HG02678 (cell line): ENCODE data around the gene ZFP92.

Experiments
- ATAC-seq: cut with Tn5 transposase; IDR thresholded peaks from one replicate; pipeline ENCODE4 v1.9.1; 2021; ENCODE audit warnings: mild to moderate bottlenecking, moderate library complexity; ENCODE audit not compliant: unreplicated experiment

Gene ZFP92

DNA sequence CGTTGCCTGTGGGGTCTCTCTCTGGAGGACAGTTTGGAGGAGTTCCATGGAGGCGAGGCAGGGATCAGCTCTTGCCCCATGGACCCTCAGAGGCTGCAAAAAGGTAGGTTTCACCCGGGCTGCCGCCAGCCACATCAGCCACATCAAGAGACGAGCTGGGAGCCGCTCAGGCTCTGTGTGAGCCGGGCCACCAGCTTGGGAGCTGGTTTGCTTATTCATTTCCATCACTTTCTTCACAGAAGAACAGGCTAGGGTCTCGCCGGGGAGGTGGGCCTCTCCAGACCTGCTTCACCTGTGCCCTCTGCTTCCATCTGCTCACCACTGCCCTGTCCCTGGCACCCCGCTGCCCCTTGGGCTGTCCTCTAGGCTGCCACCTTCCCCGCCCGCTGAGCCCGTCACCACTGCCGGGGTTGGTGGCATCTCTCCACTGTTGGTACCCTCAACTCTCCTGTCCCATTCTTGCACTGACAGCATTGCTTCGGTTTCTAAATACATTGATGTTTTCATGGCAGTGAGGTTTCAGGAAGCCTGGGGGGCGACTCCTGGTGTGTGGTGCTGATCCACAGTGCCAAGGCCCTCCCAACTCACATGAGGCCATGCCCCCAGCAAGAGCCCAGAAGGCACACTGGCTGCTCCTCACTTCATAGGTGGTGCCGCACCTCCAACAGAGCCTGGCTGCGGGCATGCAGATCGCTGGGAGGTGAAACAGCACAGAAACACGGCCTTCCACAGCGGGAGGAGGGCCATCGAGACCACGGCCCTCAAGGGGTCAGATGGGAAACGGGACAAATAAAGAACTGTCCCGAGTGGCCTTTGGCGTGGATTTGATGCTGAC, 39.1 kb downstream of the ZFP92 start:
- ATAC-seq = no peak

DNA sequence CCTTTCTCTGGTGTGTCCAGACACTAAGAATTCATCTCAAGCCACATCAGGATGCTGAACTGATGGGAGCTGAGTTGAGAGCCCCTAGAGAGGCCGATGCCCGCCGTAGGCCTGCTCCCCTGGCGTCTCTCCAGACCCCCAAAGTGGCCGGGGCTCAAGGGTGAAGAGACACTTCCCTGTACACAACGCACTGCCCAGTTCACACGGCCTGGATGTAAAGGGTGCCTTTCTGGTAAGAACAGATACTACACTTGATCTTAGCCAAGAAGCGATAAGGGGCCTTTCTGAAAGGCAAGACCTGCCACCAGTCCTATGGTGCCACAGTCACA, 39.6 kb downstream of the ZFP92 start:
- no peak for ATAC-seq

DNA sequence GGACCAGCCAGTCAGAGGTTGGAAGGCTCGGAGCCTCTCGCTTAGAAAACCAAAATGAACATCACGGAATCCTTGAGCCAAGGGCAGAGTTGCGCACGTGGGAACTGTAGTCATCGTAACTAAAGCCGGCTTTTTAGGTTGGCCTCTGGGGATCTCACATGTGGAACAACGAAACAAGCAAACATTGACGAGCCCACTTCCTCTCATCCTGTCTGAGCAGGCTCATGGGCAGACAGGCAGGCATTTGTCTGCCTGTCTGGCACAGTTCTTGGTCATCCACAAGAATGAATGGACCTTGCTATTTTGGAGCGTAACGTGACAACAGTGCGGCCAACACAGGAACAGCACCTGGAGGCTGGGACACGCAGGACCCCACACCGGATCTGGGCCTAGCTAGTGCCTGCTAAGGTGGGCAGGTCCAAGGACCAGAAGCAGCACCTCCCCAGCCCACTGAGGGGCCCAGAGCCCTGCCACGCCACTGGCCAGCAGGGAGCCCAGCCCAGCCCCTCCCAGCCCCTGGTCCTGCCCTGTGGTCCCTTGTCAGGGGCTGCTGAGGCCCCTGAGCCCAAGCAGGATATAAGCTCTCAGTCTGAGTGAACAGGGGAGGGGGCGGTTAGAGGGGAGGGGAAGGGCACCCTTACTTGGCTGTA, 43.8 kb downstream of the ZFP92 start:
- no peak for ATAC-seq

DNA sequence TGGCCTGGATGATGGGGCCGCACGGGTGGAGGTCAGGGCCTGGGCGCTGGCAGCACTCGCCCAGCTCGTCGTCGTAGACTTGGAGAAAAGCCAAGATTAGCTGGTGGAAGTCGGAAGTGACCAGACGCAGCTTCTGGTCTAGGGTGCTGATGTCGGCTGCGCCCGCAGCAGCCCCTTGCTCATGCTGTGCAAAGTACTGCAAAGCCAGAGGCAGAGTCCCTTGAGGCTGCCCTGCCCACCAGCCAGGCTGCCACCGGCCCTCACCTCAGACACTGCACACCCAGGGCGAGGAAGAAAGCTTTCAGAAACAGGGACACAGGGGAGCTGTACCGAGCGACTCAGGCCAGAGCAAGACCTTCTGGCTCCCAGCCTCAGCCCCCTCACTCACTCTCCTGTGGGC, 44.3 kb downstream of the ZFP92 start:
- no peak for ATAC-seq

DNA sequence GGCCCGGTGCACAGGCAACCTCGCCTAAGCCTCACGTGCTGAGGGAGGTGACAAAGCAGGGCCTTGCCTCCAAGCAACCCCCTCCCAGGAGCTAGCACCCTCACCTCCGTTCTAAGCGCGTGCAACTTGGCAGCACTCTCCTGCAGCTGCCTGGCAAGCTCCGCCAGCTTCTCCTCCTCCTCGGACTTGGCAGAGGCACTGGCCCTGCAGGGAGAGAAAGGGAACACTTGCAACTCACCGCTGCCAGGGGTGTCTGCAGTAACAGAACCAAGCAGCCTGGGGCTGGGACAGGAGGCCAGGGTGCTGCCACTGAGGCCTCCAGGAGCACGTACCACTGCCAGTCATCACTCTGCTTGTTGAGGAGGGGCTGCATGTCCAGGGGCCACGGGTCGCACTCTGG, 44.9 kb downstream of the ZFP92 start:
- no peak for ATAC-seq

DNA sequence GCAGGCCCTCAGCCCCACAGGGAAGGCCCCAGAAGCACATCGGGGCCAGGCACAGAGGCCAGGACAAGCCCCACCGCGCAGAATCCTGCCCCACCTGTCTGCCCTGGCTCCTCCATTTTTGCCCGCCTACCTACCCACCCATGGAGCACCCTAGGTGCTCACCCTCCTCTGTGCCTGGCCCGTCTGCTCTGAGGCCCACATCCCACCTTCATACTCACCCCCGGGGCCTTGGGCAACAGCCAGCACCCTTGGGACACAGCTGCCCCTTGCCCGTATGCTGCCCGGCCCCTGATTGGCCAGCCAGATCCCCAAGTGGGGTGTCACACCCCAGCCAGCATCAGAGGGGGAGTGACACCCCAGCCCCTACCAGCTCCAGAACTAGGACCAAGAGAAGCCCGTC, 45.4 kb downstream of the ZFP92 start:
- no peak for ATAC-seq

DNA sequence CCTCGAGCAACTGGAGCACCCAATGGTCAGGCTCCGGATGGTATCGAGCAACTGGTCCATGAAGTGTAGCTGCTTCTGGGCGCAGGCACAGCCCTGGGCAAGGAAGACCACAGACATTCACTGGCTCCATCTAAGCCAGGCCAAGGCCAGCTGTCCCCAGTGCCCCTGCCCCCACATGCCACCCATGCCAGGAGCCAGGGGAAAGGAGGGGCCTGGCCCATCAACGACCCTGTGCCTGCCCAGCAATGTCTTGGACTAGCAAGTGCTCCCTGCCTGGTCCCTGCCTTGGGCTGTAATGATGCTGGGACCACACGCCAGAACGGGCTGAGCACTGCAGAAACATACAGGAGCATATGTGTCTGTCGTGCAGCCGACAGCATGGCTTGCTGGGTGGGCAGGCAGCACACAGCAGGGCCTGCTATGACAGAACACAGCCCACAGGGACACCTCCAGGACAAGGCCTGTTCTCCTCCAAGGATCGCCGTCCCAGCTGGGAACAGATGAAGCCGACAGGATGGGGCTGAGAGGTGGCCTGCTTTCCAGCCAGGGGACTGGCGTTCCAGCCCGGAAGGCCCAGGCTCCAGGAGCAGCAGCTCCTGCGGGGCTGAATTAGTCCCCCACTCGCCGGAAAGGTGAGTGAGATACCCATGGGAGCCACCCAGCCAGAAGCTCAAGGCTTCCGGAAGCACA, 46.0 kb downstream of the ZFP92 start:
- ATAC-seq = no peak

DNA sequence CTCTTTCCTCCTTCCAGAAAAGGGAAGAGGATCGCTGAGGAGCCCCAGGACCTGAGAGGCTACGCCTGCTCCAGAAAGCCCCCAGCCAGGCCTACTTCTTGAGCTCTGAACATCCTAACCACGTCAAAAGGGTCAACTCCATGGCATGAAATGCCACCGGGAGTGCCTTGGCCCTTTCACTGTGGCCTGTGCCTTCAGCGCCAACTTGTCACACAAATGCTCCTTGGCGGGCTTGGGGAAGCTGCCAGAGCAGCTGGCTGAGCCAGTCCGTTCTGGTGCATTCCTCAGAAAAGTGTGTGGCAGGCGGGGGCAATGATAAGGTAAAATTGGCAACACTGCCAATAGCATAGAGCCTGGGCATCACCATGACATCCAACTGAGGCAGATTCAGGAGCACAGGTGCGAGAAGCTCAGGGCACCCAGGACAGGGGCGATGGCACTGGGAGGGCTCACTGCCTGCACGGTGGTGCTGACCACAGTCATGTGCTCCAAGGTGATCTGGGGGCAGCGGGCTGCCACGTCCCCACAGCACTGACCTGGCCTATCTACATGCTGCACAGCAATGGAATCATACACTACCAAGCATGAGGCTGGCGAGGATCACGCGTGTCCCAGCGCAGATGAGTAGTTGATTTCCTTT, 46.7 kb downstream of the ZFP92 start:
- no peak for ATAC-seq

DNA sequence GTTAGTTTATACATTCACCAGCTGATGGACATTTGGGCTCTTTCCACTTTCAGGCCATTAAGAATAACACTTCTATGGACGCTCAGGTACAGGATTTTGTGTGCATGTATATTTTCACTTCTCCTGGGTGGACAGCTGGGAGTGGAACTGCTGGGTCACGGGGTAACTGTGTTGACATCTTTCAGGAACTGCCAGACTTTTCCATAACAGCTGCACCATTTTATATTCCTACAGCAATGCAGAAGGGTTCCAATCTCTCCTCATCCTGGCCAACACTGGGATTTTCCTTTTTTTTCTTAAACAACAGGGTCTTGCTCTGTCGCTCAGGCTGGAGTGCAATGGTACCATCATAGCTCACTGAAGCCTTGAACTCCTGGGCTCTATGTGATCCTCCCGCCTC, 47.2 kb downstream of the ZFP92 start:
- no peak for ATAC-seq

DNA sequence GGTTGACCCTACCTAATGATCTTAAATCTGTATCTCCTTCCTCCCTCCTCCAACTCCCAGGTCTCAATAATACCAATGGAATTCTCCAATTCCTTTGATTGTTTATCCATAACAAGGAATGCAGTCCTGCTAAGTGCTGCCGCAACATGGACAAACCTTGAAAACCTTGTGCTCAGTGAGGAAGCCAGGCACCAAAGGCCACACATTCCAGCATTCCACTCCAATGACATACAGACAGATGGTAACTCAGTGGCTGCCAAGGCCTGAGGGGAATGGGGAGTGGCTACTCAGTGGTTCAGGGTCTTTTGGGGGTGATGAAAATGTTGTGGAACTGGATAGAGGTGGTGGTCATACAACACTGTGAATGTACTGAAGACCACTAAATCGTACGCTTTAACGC, 48.7 kb downstream of the ZFP92 start:
- no peak for ATAC-seq

DNA sequence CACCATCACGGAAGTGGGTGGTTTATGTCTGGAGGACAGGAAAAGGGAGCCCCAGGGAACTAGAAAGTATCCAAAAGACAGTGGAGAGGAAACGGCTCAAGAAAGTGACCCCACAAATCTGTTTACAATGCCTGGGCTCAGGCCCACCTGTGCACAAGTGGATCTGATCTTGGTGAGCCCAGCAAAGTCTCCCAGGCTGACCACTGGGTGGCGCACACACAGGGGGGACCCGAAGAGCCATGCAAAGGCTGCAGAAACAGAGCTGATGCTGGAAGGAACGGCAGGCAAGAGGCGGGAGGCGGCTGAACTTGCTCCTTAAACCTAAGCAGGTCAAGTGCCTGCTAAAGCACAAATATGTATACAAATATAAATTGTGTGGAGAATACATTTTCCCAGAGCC, 49.6 kb downstream of the ZFP92 start:
- no peak for ATAC-seq
